BE2C (cell line): ENCODE data around the gene TMPO.
"Not testable (repeated sequence)": the region's sequence is repeated elsewhere in the genome, so short reads cannot be mapped to it uniquely, and the experiment has no call there.

Experiments used
- DNase-seq: peaks from one replicate; pipeline ENCODE4 v3.0.0-alpha.2; 2020
- H3K27me3 ChIP-seq: fragments of 250-450 bp; sonication (Bioruptor Pico); 2 replicates; pipeline ENCODE4 v1.5.1; 2020; ENCODE audit warnings: mild to moderate bottlenecking
- H3K36me3 ChIP-seq: fragments of 250-450 bp; sonication (Bioruptor Pico); 2 replicates; pipeline ENCODE4 v1.5.1; 2020; ENCODE audit warnings: mild to moderate bottlenecking
- H3K4me1 ChIP-seq: fragments of 250-450 bp; sonication (Bioruptor Pico); 2 replicates; pipeline ENCODE4 v1.5.1; 2020
- H3K4me3 ChIP-seq: 2 replicates; pipeline ENCODE4 v1.5.1; 2011; ENCODE audit warnings: low read depth, low read length
- H3K9me3 ChIP-seq: fragments of 250-450 bp; sonication (Bioruptor Pico); 2 replicates; pipeline ENCODE4 v1.5.1; 2020
- TF ChIP-seq, protein P1 (sequence below): IDR thresholded peaks from 2 replicates; pipeline ENCODE4 v1.5.1; 2012; ENCODE audit warnings: mild to moderate bottlenecking, low read depth, low read length

Gene TMPO

DNA sequence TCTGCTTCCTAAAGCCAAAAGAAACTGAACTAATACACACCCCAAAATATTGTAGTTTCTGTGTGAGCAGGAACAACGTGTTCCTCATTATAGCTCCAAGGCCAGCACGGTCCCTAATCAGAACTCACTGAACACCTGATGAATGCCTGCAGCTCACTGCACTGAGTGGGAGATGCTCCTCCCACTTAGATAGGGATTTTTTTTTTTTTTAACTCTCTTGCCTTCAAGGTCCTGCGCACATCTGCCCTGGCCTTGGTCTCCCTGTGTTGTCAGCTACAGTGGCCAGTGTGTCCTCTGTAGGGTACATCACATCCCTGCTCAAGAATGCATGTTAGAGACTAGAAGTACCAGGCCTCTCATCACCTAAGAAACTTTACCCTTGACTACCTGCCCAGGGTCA lies 44.3 kb upstream of the TMPO start:
- DNase-seq: no peak
- H3K4me1 ChIP-seq: no peaks in the 10 kb centered on the region
- H3K36me3 ChIP-seq: no peaks in the 10 kb centered on the region
- TF ChIP-seq, protein P1, sequence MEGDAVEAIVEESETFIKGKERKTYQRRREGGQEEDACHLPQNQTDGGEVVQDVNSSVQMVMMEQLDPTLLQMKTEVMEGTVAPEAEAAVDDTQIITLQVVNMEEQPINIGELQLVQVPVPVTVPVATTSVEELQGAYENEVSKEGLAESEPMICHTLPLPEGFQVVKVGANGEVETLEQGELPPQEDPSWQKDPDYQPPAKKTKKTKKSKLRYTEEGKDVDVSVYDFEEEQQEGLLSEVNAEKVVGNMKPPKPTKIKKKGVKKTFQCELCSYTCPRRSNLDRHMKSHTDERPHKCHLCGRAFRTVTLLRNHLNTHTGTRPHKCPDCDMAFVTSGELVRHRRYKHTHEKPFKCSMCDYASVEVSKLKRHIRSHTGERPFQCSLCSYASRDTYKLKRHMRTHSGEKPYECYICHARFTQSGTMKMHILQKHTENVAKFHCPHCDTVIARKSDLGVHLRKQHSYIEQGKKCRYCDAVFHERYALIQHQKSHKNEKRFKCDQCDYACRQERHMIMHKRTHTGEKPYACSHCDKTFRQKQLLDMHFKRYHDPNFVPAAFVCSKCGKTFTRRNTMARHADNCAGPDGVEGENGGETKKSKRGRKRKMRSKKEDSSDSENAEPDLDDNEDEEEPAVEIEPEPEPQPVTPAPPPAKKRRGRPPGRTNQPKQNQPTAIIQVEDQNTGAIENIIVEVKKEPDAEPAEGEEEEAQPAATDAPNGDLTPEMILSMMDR: no peak
- no peaks in the 10 kb centered on the region for H3K9me3 ChIP-seq
- H3K27me3 ChIP-seq: no peaks in the 10 kb centered on the region
- H3K4me3 ChIP-seq: no peak overlapping the region

DNA sequence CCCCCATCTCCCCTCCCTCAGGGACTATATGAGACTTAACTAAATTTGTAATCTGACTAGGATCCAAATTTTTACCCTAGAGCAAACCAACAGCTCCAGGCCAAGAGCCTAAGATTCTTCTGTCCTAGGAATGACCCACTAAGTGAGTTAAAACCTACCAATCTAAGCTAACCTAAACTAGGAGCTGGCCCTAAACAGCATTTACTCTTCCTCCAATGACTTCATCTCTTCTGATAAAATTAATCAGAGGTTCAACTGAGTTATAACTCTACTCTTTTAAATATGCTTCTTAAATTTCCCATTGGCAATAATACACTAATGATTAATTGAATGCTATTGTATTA lies 39.9 kb upstream of the TMPO start:
- Histone ChIP-seq H3K4me1 (no peaks in the 10 kb centered on the region), H3K36me3 (no peaks in the 10 kb centered on the region), H3K9me3 (no peaks in the 10 kb centered on the region), H3K4me3 (no peak overlapping the region), H3K27me3 (no peaks in the 10 kb centered on the region)
- no peak for DNase-seq
- TF ChIP-seq, protein P1: no peak

DNA sequence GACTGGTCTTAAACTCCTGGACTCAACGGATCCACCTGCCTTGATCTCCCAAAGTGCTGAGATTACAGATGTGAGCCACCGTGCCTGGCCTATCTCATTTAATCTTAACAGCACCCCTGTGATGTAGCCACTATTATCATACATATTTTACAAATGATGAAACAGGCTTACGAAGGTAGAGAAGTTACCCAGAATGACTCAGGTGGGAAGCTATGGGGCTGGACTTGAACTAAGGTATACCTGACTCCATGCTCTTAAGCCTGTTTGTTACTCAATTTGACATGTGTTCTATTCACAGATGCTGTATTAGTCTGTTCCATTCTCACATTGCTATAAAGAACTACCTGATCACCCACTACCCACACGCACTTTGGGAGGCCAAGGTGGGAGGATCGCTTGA lies 36.8 kb upstream of the TMPO start:
- no peak overlapping the region for H3K4me3 ChIP-seq

DNA sequence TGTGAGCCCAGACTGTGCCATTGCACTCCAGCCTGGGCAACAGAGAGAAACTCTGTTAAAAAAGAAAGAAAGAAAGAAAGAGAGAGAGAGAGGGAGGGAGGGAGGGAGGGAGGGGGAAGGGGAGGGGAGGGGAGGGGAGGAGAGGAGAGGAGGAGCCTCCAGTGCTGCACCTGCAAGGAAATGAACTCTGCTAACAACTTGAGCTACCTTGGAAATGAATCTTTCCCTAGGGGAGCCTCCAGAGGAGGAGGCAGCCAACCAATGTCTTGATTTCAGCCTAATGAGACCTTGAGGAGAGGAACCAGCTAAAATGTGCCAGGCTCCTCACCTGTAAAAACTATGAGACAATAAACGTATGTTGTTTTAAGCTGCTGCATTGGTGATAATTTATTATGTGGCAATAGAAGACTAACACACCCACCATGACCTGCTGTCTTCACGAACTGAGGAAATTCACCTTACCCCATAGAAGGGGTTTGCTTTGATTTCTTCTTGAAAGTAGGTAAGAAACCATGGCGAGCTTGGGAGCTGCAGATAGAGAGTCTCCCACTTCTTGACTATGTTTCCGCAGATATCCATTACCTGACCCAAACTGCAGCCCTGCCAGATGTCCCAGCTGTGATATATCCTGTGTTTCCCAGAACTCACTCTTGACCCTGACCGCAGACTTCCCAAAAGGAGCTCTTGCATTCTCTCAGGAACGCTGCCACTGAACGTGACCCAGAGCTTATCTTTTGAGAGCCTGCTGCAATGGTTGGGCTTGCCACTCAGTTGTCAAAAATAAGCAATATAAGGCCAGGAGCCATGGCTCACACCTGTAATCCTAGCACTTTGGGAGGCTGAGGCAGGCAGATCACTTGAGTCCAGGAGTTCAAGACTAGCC lies 31.5 kb upstream of the TMPO start:
- no peaks in the 10 kb centered on the region for H3K36me3 ChIP-seq
- TF ChIP-seq, protein P1: no peak
- no peak for DNase-seq
- H3K9me3 ChIP-seq: no peaks in the 10 kb centered on the region; the same call in 1 of the 2 replicates
- H3K4me3 ChIP-seq: no peak overlapping the region
- no peaks in the 10 kb centered on the region for H3K27me3 ChIP-seq
- no peaks in the 10 kb centered on the region for H3K4me1 ChIP-seq

More for the DNA sequence above, 36.8 kb upstream of the TMPO start:
- no peak for DNase-seq
- no peaks in the 10 kb centered on the region for H3K27me3 ChIP-seq
- TF ChIP-seq, protein P1: no peak
- H3K9me3 ChIP-seq: no peaks in the 10 kb centered on the region; the same call in 1 of the 2 replicates
- H3K36me3 ChIP-seq: no peaks in the 10 kb centered on the region
- no peaks in the 10 kb centered on the region for H3K4me1 ChIP-seq

DNA sequence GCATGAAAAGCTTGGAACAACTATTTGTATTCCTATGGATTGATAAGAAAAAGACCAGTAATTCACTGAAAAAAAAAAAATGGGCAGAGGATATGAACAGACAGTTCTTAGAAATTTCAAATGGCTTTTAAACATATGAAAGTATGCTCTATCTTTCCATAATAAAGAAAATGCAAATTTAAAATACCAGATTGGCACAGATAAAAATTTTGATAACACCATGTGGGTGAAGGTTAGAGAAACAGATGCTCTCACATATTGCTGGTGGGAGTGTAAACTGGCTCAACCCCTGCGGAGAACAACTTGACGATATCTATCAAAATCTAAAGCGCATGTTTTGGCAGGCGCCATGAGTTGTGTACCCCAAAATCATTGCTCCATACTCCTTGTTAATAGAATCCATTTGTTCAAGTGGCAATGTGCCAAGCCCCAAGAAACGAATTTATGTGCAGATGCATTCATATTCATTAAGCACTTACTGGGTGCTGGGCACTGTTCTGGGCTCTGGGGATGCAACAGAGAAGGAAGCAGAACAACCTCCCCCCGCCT lies 29.5 kb upstream of the TMPO start:
- Histone ChIP-seq H3K36me3 (no peaks in the 10 kb centered on the region), H3K4me1 (no peaks in the 10 kb centered on the region), H3K4me3 (no peak overlapping the region), H3K27me3 (no peaks in the 10 kb centered on the region), H3K9me3 (no peaks in the 10 kb centered on the region; the same call in 1 of the 2 replicates)
- TF ChIP-seq, protein P1: no peak
- no peak for DNase-seq

DNA sequence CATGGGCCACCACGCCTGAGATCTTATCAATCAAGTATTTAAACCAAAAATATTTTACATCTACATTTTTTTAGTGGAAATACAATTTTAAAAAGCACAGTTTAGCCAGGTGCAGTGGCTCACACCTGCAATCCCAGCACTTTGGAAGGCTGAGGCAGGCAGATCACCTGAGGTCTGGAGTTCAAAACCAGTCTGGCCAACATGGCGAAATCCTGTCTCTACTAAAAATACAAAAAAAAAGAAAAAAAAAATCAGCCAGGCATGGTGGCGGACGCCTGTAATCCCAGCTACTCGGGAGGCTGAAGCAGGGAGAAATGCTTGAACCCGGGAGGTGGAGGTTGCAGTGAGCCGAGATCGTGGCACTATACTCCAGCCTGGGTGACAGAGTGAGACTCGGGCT lies 27.0 kb upstream of the TMPO start:
- not testable (repeated sequence) for H3K4me3 ChIP-seq, H3K36me3 ChIP-seq, H3K4me1 ChIP-seq, DNase-seq, H3K27me3 ChIP-seq, H3K9me3 ChIP-seq
